Nephron (organoid): ENCODE measurements around the gene CACNA2D3.

Source experiments
- H3K27ac Mint-ChIP-seq, 3 experiments: 2 replicates each; pipeline ENCODE4 v1.8.0; 2020; ENCODE audit warnings: mixed read lengths in 3 of 3, mild to moderate bottlenecking in 2 of 3, moderate library complexity in 1 of 3
- H3K27me3 Mint-ChIP-seq: 2 replicates; pipeline ENCODE4 v1.8.0; 2021; ENCODE audit warnings: low read depth, mild to moderate bottlenecking, moderate library complexity, mixed read lengths
- H3K36me3 Mint-ChIP-seq: 2 replicates; pipeline ENCODE4 v1.8.0; 2020; ENCODE audit warnings: low read depth, mixed read lengths
- H3K4me1 Mint-ChIP-seq: 2 replicates; pipeline ENCODE4 v1.8.0; 2020; ENCODE audit warnings: mixed read lengths
- H3K4me3 Mint-ChIP-seq, 3 experiments: 2 replicates each; pipeline ENCODE4 v1.8.0; 2020; ENCODE audit warnings: mild to moderate bottlenecking in 3 of 3, mixed read lengths in 3 of 3, moderate library complexity in 2 of 3
- H3K9me3 Mint-ChIP-seq: 2 replicates; pipeline ENCODE4 v1.8.0; 2020; ENCODE audit warnings: mixed read lengths
- TF ChIP-seq, protein P1 (sequence below), 3 experiments: fragments of 200-600 bp; sonication (generic); IDR thresholded peaks; one replicate each; pipeline ENCODE4 v1.5.0; 2021; ENCODE audit warnings: antibody characterized with exemption in 3 of 3; ENCODE audit not compliant: unreplicated experiment in 3 of 3

The CACNA2D3 gene

GRCh38 chr3:54698054-54698453, 575.7 kb downstream of the CACNA2D3 start:
- H3K4me3 Mint-ChIP-seq, result no peak overlapping the region
- no peaks in the 10 kb centered on the region for H3K9me3 Mint-ChIP-seq
- no peaks in the 10 kb centered on the region for H3K36me3 Mint-ChIP-seq
- TF ChIP-seq, protein P1, sequence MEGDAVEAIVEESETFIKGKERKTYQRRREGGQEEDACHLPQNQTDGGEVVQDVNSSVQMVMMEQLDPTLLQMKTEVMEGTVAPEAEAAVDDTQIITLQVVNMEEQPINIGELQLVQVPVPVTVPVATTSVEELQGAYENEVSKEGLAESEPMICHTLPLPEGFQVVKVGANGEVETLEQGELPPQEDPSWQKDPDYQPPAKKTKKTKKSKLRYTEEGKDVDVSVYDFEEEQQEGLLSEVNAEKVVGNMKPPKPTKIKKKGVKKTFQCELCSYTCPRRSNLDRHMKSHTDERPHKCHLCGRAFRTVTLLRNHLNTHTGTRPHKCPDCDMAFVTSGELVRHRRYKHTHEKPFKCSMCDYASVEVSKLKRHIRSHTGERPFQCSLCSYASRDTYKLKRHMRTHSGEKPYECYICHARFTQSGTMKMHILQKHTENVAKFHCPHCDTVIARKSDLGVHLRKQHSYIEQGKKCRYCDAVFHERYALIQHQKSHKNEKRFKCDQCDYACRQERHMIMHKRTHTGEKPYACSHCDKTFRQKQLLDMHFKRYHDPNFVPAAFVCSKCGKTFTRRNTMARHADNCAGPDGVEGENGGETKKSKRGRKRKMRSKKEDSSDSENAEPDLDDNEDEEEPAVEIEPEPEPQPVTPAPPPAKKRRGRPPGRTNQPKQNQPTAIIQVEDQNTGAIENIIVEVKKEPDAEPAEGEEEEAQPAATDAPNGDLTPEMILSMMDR (IDR thresholded peaks at IDR 0.05; ENCODE audit: unreplicated experiment in 3 of 3), result no peak
- H3K27me3 Mint-ChIP-seq, result peaks cover 5% of the 10 kb centered on the region
- H3K27ac Mint-ChIP-seq, result peak overlapping the region; percentile 6 to 43 (median 37)
- H3K4me1 Mint-ChIP-seq, result peaks cover 20% of the 10 kb centered on the region

GRCh38 chr3:54703923-54704322, 581.6 kb downstream of the CACNA2D3 start:
- Mint-ChIP-seq H3K4me1 (peaks cover 26% of the 10 kb centered on the region), H3K27me3 (no peaks in the 10 kb centered on the region), H3K36me3 (no peaks in the 10 kb centered on the region), H3K4me3 (no peak overlapping the region), H3K9me3 (no peaks in the 10 kb centered on the region), H3K27ac (peak overlapping the region in 1 of 3 experiments; percentile 14)
- TF ChIP-seq, protein P1 (IDR thresholded peaks at IDR 0.05; ENCODE audit: unreplicated experiment in 3 of 3), result no peak

- no peaks in the 10 kb centered on the region for H3K36me3 Mint-ChIP-seq
- H3K4me3 Mint-ChIP-seq, result no peak overlapping the region
- TF ChIP-seq, protein P1 (IDR thresholded peaks at IDR 0.05; ENCODE audit: unreplicated experiment in 3 of 3), result no peak
- H3K27ac Mint-ChIP-seq, result peak overlapping the region in 1 of 3 experiments; percentile 74
- peaks cover 26% of the 10 kb centered on the region for H3K4me1 Mint-ChIP-seq
- H3K9me3 Mint-ChIP-seq, result no peaks in the 10 kb centered on the region
- H3K27me3 Mint-ChIP-seq, result no peaks in the 10 kb centered on the region
Observed at GRCh38 chr3:54705730-54706129, 583.4 kb downstream of the CACNA2D3 start.

DNA sequence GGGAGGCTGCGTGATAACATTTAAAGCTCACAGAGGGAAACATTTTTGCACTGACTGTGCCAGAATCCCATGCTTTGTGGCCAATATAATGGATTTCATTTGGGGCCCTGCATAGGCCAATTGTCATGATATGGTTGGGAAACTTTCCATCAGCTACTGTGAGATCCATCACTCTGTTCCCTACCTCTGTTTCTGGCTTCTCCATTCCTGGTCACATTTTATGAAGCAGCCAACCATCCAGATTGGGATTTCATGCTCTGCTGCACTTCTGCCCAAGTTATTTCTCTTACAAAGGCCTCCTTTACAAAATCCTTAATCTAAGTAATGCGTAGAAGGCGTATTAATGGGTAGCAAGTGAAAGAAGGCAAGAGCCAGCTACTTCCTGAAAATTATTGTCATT, 584.4 kb downstream of the CACNA2D3 start:
- no peak overlapping the region for H3K4me3 Mint-ChIP-seq
- no peaks in the 10 kb centered on the region for H3K27me3 Mint-ChIP-seq
- H3K4me1 Mint-ChIP-seq, result peaks cover 26% of the 10 kb centered on the region
- H3K27ac Mint-ChIP-seq, result peak overlapping the region in 2 of 3 experiments; percentile 21 to 74
- H3K36me3 Mint-ChIP-seq, result no peaks in the 10 kb centered on the region
- TF ChIP-seq, protein P1 (IDR thresholded peaks at IDR 0.05; ENCODE audit: unreplicated experiment in 3 of 3), result no peak
- no peaks in the 10 kb centered on the region for H3K9me3 Mint-ChIP-seq

- no peak overlapping the region for H3K4me3 Mint-ChIP-seq
- H3K36me3 Mint-ChIP-seq, result no peaks in the 10 kb centered on the region
- TF ChIP-seq, protein P1 (IDR thresholded peaks at IDR 0.05; ENCODE audit: unreplicated experiment in 3 of 3), result no peak
- H3K27me3 Mint-ChIP-seq, result no peaks in the 10 kb centered on the region
- no peaks in the 10 kb centered on the region for H3K9me3 Mint-ChIP-seq
- no peak overlapping the region for H3K27ac Mint-ChIP-seq
- peaks cover 16% of the 10 kb centered on the region for H3K4me1 Mint-ChIP-seq
Observed at GRCh38 chr3:54709785-54710184, 587.4 kb downstream of the CACNA2D3 start.

DNA sequence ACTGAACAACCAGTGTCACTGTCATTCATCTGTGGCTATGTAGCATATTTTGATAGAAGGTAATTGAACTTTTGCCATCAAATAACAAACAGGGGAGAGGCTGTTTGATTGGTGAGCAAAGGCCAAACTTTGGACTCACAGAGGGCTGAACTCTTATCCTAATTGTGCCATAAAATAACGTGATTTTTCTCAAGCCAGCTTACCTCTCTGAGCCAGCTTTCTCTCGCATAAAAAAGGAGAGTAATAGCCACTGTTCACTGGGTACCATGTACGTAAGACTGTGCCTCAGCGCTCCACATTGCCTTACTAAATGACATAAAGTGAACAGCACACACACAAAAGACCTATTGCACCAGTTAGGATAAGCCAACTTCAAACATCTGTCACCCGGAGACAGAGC, 588.6 kb downstream of the CACNA2D3 start:
- no peak overlapping the region for H3K27ac Mint-ChIP-seq
- H3K9me3 Mint-ChIP-seq, result peaks cover 4% of the 10 kb centered on the region
- H3K4me1 Mint-ChIP-seq, result peaks cover 10% of the 10 kb centered on the region
- H3K36me3 Mint-ChIP-seq, result no peaks in the 10 kb centered on the region
- TF ChIP-seq, protein P1 (IDR thresholded peaks at IDR 0.05; ENCODE audit: unreplicated experiment in 3 of 3), result no peak
- H3K4me3 Mint-ChIP-seq, result no peak overlapping the region
- no peaks in the 10 kb centered on the region for H3K27me3 Mint-ChIP-seq
